ENCODE measurements around the gene HNRNPF.

GRCh38 chr10:43417950-43418768 is 9.2 kb upstream of the HNRNPF start:
- TF ChIP-seq, protein P1, sequence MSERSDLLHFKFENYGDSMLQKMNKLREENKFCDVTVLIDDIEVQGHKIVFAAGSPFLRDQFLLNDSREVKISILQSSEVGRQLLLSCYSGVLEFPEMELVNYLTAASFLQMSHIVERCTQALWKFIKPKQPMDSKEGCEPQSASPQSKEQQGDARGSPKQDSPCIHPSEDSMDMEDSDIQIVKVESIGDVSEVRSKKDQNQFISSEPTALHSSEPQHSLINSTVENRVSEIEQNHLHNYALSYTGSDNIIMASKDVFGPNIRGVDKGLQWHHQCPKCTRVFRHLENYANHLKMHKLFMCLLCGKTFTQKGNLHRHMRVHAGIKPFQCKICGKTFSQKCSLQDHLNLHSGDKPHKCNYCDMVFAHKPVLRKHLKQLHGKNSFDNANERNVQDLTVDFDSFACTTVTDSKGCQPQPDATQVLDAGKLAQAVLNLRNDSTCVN (tag by site-specific recombination; optimal IDR thresholded peaks at IDR 0.05), result no peak
- TF ChIP-seq CTCF (tag by site-specific recombination; IDR thresholded peaks at IDR 0.05), result no peak

All from HEK293 (cell line).